ENCODE results near the gene GTPBP4. TPM values are rescaled to one million over a fixed set of nuclear protein-coding genes. Genes with fewer than 3 reads are reported as not detected.
"Not testable (repeated sequence)": the region's sequence is repeated elsewhere in the genome, so short reads cannot be mapped to it uniquely, and the experiment has no call there.

The GTPBP4 gene
- total RNA-seq, 4 donors from 2014 or later: 18.3 to 39.1 (median 27.4) TPM

DNA sequence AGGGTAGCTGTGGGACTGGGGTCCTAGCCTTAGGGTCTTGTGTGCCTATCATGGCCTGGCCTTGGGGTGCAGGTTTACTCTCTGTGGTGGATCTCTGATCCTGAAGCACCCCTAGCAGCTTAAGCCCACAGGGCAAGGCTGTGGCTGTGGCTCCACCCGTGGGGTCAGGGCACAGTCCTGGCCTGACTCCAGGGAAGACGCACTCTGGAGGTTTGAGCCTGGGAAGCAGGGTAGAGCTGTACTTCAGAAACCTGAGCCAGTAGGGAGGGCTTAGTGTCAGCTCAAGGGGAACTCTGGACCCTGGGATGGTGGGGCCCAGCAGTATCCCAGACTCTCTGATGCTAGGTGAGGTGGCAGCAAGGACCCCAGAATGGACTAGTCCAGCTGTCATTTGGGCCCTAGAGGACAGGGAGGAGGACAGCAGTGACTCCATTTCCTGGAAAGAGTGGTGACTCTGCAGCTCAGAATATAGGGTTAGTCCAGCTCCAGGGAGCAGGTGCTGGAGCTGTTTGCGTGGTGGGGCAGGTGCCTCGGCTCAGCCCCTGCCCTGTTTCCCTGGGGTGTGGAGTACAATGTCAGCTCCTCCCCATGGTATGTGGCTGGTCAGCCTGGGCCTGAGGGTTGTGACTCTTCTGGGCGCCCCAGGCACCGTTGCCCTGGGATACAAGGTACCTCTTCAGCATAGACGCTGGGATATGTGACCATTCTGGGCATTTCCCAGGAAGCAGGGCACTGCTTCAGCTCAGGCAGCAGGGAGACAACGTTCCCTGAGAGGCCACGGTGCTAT, 15.8 kb downstream of the GTPBP4 start:
- H3K4me3 ChIP-seq: no peak overlapping the region
- no peak overlapping the region for H3K27ac ChIP-seq (replicated peaks in 1 of 4)
- intact Hi-C loops (cut with DNase I): no loop called here
- no peaks in the 10 kb centered on the region for H3K27me3 ChIP-seq
- no peak for DNase-seq (ENCODE audit: extremely low spot score)
- WGBS: 94% methylated on average over 3 of the region's 9 CpGs
- no peaks in the 10 kb centered on the region for H3K4me1 ChIP-seq
- TF ChIP-seq EP300 (IDR thresholded peaks at IDR 0.05) (no peak), POLR2A (IDR thresholded peaks at IDR 0.05; ENCODE audit: low read depth) (no peak), CTCF (IDR thresholded peaks at IDR 0.05) (no peak), POLR2AphosphoS5 (IDR thresholded peaks at IDR 0.05) (no peak)
- peaks cover 82 to 100% (median 98%) of the 10 kb centered on the region in 4 donors for H3K36me3 ChIP-seq
- H3K9me3 ChIP-seq: peaks cover 0 to 15% (median 10%) of the 10 kb centered on the region in 4 donors

GRCh38 chr10:1006573-1006972, 18.3 kb downstream of the GTPBP4 start:
- peaks cover 82 to 100% (median 99%) of the 10 kb centered on the region in 4 donors for H3K36me3 ChIP-seq
- intact Hi-C loops (cut with DNase I): no loop called here
- DNase-seq (ENCODE audit: extremely low spot score): no peak
- no peaks in the 10 kb centered on the region for H3K4me1 ChIP-seq
- H3K27ac ChIP-seq (replicated peaks in 1 of 4): no peak overlapping the region
- H3K4me3 ChIP-seq: no peak overlapping the region
- TF ChIP-seq POLR2AphosphoS5 (IDR thresholded peaks at IDR 0.05) (no peak), EP300 (IDR thresholded peaks at IDR 0.05) (no peak), POLR2A (IDR thresholded peaks at IDR 0.05; ENCODE audit: low read depth) (no peak), CTCF (IDR thresholded peaks at IDR 0.05) (no peak)
- 92% methylated on average over 8 of the region's 9 CpGs for WGBS
- peaks cover 0 to 15% (median 10%) of the 10 kb centered on the region in 4 donors for H3K9me3 ChIP-seq
- no peaks in the 10 kb centered on the region for H3K27me3 ChIP-seq

GRCh38 chr10:1007583-1007982, 19.3 kb downstream of the GTPBP4 start:
- peaks cover 84 to 100% (median 100%) of the 10 kb centered on the region in 4 donors for H3K36me3 ChIP-seq
- no peak for DNase-seq (ENCODE audit: extremely low spot score)
- WGBS: 83% methylated on average over 10 of the region's 10 CpGs
- TF ChIP-seq POLR2AphosphoS5 (IDR thresholded peaks at IDR 0.05): no peak
- no peak for TF ChIP-seq CTCF (IDR thresholded peaks at IDR 0.05)
- no peak for TF ChIP-seq POLR2A (IDR thresholded peaks at IDR 0.05; ENCODE audit: low read depth)
- no peak for TF ChIP-seq EP300 (IDR thresholded peaks at IDR 0.05)
- no peak overlapping the region for H3K4me3 ChIP-seq
- no peak overlapping the region for H3K27ac ChIP-seq (replicated peaks in 1 of 4)
- intact Hi-C loops (cut with DNase I): no loop called here
- H3K27me3 ChIP-seq: no peaks in the 10 kb centered on the region
- H3K9me3 ChIP-seq: peaks cover 0 to 11% (median 4%) of the 10 kb centered on the region in 4 donors
- no peaks in the 10 kb centered on the region for H3K4me1 ChIP-seq

DNA sequence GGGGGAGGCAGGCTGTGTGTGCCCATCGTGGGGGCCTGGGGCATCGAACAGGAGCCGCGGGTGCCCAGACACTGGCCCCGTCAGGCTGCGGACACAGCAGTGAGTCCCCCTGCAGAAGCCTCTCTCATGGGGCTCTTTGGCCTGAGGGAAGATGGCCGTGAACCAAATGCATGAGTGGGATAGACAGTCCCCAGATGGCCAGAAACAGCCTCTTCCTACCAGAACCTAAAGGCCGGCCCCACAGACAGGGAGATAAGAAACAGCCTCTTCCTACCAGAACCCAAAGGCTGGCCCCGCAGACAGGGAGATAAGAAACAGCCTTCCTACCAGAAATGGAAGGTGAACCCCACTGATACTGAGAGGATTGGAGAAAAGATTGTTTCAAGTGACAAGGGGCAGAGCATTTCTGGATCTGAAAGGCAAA, 20.8 kb downstream of the GTPBP4 start:
- intact Hi-C loops (cut with DNase I): no loop called here
- 90% methylated on average over 9 of the region's 9 CpGs for WGBS
- Histone ChIP-seq H3K4me3 (no peak overlapping the region), H3K9me3 (no peaks in the 10 kb centered on the region), H3K27me3 (no peaks in the 10 kb centered on the region), H3K4me1 (no peaks in the 10 kb centered on the region), H3K36me3 (peaks cover 83 to 100% (median 100%) of the 10 kb centered on the region in 4 donors), H3K27ac (replicated peaks in 1 of 4) (no peak overlapping the region)
- no peak for TF ChIP-seq POLR2AphosphoS5 (IDR thresholded peaks at IDR 0.05)
- TF ChIP-seq EP300 (IDR thresholded peaks at IDR 0.05): no peak
- no peak for TF ChIP-seq CTCF (IDR thresholded peaks at IDR 0.05)
- TF ChIP-seq POLR2A (IDR thresholded peaks at IDR 0.05; ENCODE audit: low read depth): no peak
- no peak for DNase-seq (ENCODE audit: extremely low spot score)

DNA sequence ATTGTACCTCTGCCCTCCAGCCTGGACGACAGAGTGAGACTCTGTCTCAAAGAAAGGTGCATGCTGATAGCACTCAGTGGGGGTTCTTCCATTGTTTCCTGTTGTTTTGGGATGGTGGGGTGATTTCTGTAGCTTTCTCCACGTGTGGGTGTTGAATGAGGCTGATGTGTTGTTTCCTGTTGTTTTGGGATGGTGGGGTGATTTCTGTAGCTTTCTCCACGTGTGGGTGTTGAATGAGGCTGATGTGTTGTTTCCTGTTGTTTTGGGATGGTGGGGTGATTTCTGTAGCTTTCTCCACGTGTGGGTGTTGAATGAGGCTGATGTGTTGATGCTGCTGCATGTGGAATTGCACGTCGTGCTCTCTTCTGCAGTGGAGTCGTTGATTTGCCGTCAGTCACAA, 21.7 kb downstream of the GTPBP4 start:
- H3K4me1 ChIP-seq; intact Hi-C loops (cut with DNase I); DNase-seq (ENCODE audit: extremely low spot score); H3K4me3 ChIP-seq; H3K9me3 ChIP-seq; H3K27me3 ChIP-seq; H3K27ac ChIP-seq (replicated peaks in 1 of 4): not testable (repeated sequence)
- H3K36me3 ChIP-seq: peaks cover 75 to 100% (median 99%) of the 10 kb centered on the region in 4 donors
- 74% methylated on average over 7 of the region's 8 CpGs for WGBS

All from esophagus muscularis mucosa (tissue), 4 donors.